Aorta (tissue), 5 donors: ENCODE results near the gene C19orf12. TPM values are rescaled to one million over a fixed set of nuclear protein-coding genes. Genes with fewer than 3 reads are reported as not detected.
A peak's percentile ranks its signal among the peaks of the same experiment; 100 is the strongest.

Source experiments
- ATAC-seq: fragments of 200-7000 bp; cut with Tn5 transposase; one replicate; pipeline ENCODE4 v1.9.1; 2022; ENCODE audit warnings: moderate library complexity; ENCODE audit not compliant: low FRiP score
- DNase-seq, 2 donors: peaks; one replicate each; pipeline ENCODE4 v3.0.0-alpha.2; 2020
- H3K27ac ChIP-seq, 2 donors: one replicate each; pipeline ENCODE4 v1.5.1; 2013; ENCODE audit warnings: low read length in 2 of 2, mild to moderate bottlenecking in 2 of 2, moderate library complexity in 2 of 2, control low read depth in 1 of 2, inconsistent platforms in 1 of 2, low read depth in 1 of 2
- H3K27me3 ChIP-seq, 2 donors: one replicate each; pipeline ENCODE4 v1.6.1; 2013; ENCODE audit warnings: control low read depth in 1 of 2, low read length in 1 of 2, mild to moderate bottlenecking in 1 of 2, moderate library complexity in 1 of 2; ENCODE audit not compliant: insufficient read depth in 2 of 2, control insufficient read depth in 1 of 2
- H3K36me3 ChIP-seq, 2 donors: one replicate each; pipeline ENCODE4 v1.6.1; 2013; ENCODE audit warnings: control low read depth in 1 of 2, low read length in 1 of 2, mild to moderate bottlenecking in 1 of 2; ENCODE audit not compliant: insufficient read depth in 2 of 2, control insufficient read depth in 1 of 2
- H3K4me1 ChIP-seq, 2 donors: one replicate each; pipeline ENCODE4 v1.6.1; 2013; ENCODE audit warnings: low read length in 2 of 2, control low read depth in 1 of 2, mild to moderate bottlenecking in 1 of 2, moderate library complexity in 1 of 2; ENCODE audit not compliant: insufficient read depth in 2 of 2, control insufficient read depth in 1 of 2
- H3K4me3 ChIP-seq, 2 donors: one replicate each; pipeline ENCODE4 v1.5.1; 2013; ENCODE audit warnings: low read length in 2 of 2, control low read depth in 1 of 2, mild to moderate bottlenecking in 1 of 2
- H3K9me3 ChIP-seq: one replicate; pipeline ENCODE4 v1.6.1; 2013; ENCODE audit warnings: mild to moderate bottlenecking, low read length; ENCODE audit not compliant: control insufficient read depth
- WGBS, 2 donors: extraction: QIAGEN DNeasy Blood & Tissue Kit; methylation state at CpG; one replicate each; pipeline ENCODE4 v1.1.7; 2013; 5-methylcytosine and 5-hydroxymethylcytosine counted together
- intact Hi-C, 2 donors: fragments of 100-400 bp; cut with DNase I; formaldehyde crosslinking; loops; one replicate each; pipeline versions ENCODE4 v1.14.2 to v1.15.0; 2022
- polyA plus RNA-seq, 2 donors: library from polyadenylated mRNA; stranded (reverse); fragments of 200-250 nt; gene quantifications; one replicate each; pipeline ENCODE4 v1.2.3, GENCODE V29; 2013
- total RNA-seq, 2 donors: library from RNA; stranded (reverse); fragmentation: NEBNext Ultra II Directional; extraction: Animal tissue kit (Norgen Biotek cat#: 25700); gene quantifications; one replicate each; pipeline ENCODE4 v1.2.1, GENCODE V29; 2021
- donor health status: healthy with polysubstance abuse.
- donor health status: Bipolar disorder and iron deficiency.
- donor health status: DM: no; HTN: no; CAD: no.
- donor health status: DM: no; HTN: no; CAD: no.
- donor health status: DM: yes; HTN: yes; CAD: no.

The C19orf12 gene
- total and polyA plus RNA-seq, 4 donors, result 14.3 to 32.8 (median 22.9) TPM

DNA sequence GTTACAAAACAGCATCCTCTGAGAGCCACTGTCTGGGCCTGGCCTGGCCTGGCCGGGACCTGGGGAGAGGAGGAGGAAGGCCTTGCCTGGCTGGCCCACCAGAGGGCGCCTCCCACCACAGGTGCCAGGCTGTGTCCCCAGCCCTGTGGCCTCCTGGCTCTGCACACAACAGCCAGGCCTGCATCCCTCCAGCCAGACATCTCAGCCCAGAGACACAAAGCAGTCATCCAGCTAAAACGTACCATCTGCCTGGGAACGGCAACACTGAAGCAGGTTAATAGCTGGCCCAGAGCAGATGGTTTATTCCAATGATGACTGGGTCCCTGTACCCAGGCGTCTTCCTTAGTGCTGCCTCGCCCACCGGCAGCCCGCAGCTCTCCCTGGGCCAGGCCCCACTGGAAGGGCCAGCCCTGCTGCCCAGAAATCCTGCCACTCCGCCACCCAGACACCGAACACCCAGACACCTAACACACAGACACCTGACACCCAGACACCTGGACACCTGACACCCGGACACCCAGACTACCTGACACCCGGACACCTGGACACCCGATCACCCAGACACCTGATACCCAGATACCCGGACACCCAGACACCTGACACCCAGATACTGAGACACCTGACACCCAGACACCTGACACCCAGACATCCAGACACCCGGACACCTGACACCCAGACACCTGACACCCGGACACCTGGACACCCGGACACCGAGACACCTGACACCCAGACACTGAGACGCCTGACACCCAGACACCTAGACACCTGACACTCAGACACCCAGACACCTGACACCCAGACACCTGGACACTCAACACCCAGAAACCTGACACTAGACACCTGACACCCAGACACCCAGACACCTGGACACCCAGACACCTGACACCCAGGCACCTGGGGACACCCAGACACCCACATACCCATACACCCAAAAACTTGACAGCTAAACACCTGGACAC is 20.1 kb downstream of the C19orf12 start:
- Histone ChIP-seq H3K4me1 (no peaks in the 10 kb centered on the region), H3K9me3 (no peaks in the 10 kb centered on the region), H3K36me3 (no peaks in the 10 kb centered on the region), H3K27ac (no peak overlapping the region), H3K27me3 (no peaks in the 10 kb centered on the region), H3K4me3 (no peak overlapping the region)
- intact Hi-C loops, result loop anchor here in 1 of 2 donors (1.0 kb wide), 1 partner anchor 21 kb away; no protein-coding TSS in a partner anchor
- DNase-seq (peak; percentile 86 to 94), ATAC-seq (peak; percentile 93)
- WGBS, 2 donors, result 68% methylated on average over 19 of the region's 19 CpGs

DNA sequence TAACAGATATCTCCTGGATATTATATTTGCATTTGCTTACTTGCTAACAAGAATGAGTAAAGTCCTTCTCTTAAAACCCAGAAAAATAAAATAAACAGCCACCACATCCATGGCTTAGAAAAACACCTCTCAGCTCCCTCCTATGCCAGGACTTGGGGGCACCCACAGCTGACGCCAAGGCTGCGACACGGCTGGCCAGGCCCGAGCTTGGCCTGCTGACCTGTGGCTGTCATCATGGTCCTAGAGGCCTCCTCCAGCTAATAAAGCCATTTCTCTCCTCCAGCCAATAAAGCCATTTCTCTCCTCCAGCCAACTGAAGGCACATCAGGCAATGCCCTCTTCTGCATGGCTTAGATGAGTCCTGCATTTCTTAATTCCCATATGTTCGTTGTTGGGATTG is 20.9 kb downstream of the C19orf12 start:
- Histone ChIP-seq H3K4me3 (no peak overlapping the region), H3K36me3 (no peaks in the 10 kb centered on the region), H3K4me1 (no peaks in the 10 kb centered on the region), H3K9me3 (no peaks in the 10 kb centered on the region), H3K27ac (no peak overlapping the region), H3K27me3 (no peaks in the 10 kb centered on the region)
- ATAC-seq (no peak), DNase-seq (peak in 1 of 2 donors; percentile 32)
- WGBS, 2 donors, result 45 to 54% methylated on average over 5 of the region's 5 CpGs
- intact Hi-C loops, result loop anchor here in 1 of 2 donors (1.0 kb wide), 1 partner anchor 22 kb away; no protein-coding TSS in a partner anchor

DNA sequence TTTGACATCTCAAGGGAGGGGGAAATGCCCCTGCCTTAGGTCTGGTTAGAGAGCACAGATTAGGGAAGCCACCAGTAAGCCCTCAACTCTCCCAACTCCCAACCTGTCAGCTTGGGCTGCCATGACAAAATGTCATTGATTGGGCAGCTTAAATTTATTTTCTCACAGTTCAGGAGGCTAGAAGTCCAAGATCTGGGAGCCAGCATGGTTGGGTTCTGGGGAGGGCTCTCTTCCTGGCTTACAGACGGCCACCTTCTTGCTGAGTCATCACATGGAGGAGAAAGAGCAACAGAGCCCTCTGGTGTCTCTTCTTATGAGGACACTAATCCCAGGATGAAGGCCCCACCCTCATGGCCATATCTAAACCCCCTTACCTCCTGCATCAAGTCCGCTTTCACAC is 24.2 kb downstream of the C19orf12 start:
- 54 to 58% methylated on average over 2 of the region's 2 CpGs for WGBS, 2 donors
- no peak for ATAC-seq
- intact Hi-C loops, result no loop called here

DNA sequence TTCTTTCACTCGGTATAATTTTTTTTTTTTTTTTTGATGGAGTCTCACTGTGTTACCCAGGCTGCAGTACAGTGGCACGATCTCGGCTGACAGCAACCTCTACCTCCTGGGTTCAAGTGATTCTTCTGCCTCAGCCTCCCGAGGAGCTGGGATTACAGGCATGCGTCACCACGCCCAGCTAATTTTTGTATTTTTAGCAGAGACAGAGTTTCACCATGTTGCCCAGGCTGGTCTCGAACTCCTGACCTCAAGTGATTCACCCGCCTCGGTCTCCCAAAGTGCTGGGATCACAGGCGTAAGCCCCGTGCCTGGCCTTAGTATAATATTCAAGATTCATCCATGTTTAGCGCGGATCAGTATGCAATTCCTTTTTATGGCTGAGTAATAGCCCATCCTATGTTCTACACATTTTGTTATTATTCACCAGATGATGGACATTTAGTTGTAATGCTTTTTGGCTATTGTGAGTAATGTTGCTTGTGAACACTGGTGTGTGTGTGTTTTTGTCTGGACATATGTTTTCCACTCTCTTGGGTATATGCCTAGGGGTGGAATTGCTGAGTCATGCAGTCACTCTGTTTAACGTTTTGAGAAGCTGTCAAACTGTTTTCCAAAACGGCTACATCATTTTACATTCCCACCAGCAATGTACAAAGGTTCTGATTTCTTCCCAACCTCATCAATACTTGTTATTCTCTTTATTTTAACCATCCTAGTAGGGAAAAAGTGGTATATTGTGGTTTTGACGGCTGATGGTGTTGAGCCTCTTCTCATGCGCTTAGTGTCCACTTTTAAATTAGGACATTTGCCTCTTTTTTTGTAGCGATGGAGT is 26.9 kb downstream of the C19orf12 start:
- Histone ChIP-seq H3K27ac (no peak overlapping the region), H3K9me3 (no peaks in the 10 kb centered on the region), H3K36me3 (no peaks in the 10 kb centered on the region), H3K4me3 (no peak overlapping the region), H3K27me3 (no peaks in the 10 kb centered on the region), H3K4me1 (no peaks in the 10 kb centered on the region)
- WGBS, 2 donors, result 69 to 75% methylated on average over 18 of the region's 18 CpGs
- no peak for ATAC-seq
- no peak for DNase-seq
- intact Hi-C loops, result no loop called here

More for the DNA sequence above, 24.2 kb downstream of the C19orf12 start:
- Histone ChIP-seq H3K27ac (no peak overlapping the region), H3K4me1 (no peaks in the 10 kb centered on the region), H3K9me3 (no peaks in the 10 kb centered on the region), H3K36me3 (no peaks in the 10 kb centered on the region), H3K27me3 (no peaks in the 10 kb centered on the region), H3K4me3 (no peak overlapping the region)
- peak in 1 of 2 donors; percentile 40 for DNase-seq

DNA sequence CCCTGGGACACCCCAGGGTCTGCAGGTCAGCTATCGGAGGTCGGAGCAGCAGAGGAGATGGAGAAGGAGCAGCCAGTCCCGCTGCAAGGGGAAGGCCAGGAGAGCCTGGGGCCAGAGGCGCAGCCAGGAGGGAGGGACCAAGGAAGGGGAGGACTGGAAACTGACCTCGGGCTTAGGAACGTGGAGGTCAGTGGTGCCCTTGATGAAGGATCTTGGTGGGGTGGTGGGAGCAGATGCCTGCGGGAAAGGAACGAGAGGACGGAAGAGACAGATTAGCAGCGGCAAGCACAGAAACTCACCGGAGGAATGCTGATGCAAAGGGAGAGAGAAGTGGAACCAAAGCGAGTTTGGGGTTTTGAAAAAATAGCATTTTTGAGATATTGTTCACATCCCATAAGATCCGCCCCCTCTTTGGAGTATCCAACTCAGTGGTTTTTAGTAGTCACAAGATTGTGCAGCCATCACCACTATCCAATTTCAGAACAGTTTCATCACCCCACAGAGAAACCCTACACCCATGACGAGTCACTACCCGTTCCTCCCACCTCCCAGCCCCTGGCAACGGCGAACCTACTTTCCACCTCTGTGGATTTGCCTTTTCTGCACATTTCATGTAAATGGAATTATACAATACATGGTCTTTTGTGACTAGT is 27.7 kb downstream of the C19orf12 start:
- peak; percentile 90 for ATAC-seq
- peak in 1 of 2 donors; percentile 82 for DNase-seq
- 69 to 70% methylated on average over 17 of the region's 17 CpGs for WGBS, 2 donors
- no peaks in the 10 kb centered on the region for H3K36me3 ChIP-seq
- no peaks in the 10 kb centered on the region for H3K9me3 ChIP-seq
- no peaks in the 10 kb centered on the region for H3K4me1 ChIP-seq
- no peak overlapping the region for H3K27ac ChIP-seq
- H3K4me3 ChIP-seq, result no peak overlapping the region
- H3K27me3 ChIP-seq, result no peaks in the 10 kb centered on the region
- intact Hi-C loops, result no loop called here

DNA sequence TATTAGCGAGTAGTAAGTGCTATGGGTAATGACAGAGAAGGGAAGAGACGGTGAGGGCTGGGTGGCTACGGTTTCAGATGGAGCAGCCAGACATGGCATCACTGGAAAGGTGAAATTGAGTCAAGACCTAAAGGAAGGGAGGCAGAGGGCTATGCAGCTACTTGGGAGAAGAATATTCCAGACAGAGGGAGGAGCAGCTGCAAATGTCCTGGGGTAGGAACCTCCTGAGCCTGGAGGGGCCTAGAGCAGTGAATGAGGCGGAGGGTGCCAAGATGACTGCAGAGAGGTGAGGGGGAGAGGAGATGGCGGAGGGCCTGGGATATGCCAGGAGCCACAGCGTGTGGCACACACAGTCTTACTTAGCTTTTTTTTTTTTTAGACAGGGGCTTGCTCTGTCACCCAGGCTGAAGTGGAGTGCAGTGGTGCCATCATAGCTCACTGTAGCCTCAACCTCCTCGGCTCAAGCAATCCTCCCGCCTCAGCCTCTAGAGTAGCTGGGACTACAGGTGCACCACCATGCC is 28.7 kb downstream of the C19orf12 start:
- intact Hi-C loops, result no loop called here

DNA sequence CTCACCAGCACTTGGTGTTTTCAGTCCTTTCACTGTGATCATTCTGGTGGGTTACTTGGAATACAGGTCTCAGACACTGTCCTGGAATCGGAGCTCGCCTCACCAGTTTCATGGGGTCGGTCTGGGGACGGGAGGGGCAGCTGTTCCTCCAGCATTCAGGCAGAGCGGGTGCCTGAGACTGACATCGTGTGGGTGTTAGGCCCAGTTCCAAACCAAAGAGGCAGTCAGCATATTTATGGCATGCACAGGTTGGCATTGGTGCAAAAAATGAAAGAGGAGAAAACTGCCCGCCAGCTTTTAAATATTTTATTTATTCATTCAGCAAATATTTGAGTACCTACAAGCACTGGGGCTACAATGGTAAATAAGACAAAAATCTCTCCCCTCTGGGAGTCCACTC is 29.7 kb downstream of the C19orf12 start:
- Histone ChIP-seq H3K4me3 (no peak overlapping the region), H3K36me3 (no peaks in the 10 kb centered on the region), H3K27me3 (no peaks in the 10 kb centered on the region), H3K4me1 (peaks cover 0 to 4% of the 10 kb centered on the region in 2 donors), H3K27ac (peak overlapping the region in 1 of 2 donors; percentile 39), H3K9me3 (no peaks in the 10 kb centered on the region)
- intact Hi-C loops, result no loop called here
- DNase-seq (peak; percentile 49 to 67), ATAC-seq (no peak)
- WGBS, 2 donors, result 5 to 6% methylated on average over 7 of the region's 7 CpGs

More for the DNA sequence above, 28.7 kb downstream of the C19orf12 start:
- ATAC-seq, result no peak
- Histone ChIP-seq H3K4me1 (peaks cover 0 to 4% of the 10 kb centered on the region in 2 donors), H3K9me3 (no peaks in the 10 kb centered on the region), H3K4me3 (no peak overlapping the region), H3K36me3 (no peaks in the 10 kb centered on the region), H3K27me3 (no peaks in the 10 kb centered on the region), H3K27ac (no peak overlapping the region)
- DNase-seq, result peak in 1 of 2 donors; percentile 31
- WGBS, 2 donors, result 91 to 95% methylated on average over 7 to 8 of the region's 8 CpGs

DNA sequence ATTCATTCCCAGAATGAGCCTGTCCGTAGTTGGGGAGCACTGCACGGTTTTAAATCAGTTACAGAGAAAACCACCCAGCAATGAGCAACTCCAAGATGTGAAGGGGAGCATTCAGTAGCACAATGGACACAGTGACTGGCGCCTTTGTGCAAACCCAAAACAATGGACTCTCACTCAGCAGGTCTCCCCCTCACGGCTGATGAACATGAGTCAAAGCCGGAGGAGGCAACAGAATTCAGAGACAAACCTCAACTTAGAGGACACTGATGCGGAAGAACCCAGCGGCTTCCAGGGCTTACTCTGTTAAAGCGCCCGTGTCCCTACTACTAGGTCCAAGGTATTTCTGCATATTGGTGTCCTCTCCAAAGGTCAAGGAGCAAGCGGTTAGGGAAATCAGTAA is 32.1 kb downstream of the C19orf12 start:
- 90 to 95% methylated on average over 10 of the region's 10 CpGs for WGBS, 2 donors
- Histone ChIP-seq H3K4me1 (peaks cover 0 to 4% of the 10 kb centered on the region in 2 donors), H3K27me3 (no peaks in the 10 kb centered on the region), H3K4me3 (no peak overlapping the region), H3K27ac (peak overlapping the region in 1 of 2 donors; percentile 1), H3K9me3 (no peaks in the 10 kb centered on the region), H3K36me3 (no peaks in the 10 kb centered on the region)
- DNase-seq, result peak in 1 of 2 donors; percentile 10
- intact Hi-C loops, result no loop called here
- no peak for ATAC-seq
